ENCODE measurements around the gene ALDH3A1.

DNA sequence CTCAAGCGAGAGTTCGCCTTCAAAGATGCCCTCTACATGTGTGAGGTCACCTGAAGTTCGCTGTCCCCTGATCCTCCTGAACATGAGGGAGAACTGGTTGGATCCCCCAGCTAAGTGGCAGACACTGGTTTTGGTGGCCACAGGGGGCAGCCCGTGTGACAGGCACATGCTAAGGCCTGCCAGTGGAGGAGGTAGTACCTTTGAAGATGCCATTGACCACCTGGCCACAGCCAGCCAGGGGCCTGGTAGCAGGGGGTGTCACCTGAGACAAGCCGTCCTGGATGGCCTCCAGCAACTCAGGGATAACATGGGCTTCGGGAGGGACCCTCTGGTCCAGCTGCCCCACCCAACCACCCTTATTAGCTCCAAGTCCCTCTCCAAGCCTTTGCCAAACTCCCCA lies 7.3 kb upstream of the ALDH3A1 start:
- TF ChIP-seq, protein P1, sequence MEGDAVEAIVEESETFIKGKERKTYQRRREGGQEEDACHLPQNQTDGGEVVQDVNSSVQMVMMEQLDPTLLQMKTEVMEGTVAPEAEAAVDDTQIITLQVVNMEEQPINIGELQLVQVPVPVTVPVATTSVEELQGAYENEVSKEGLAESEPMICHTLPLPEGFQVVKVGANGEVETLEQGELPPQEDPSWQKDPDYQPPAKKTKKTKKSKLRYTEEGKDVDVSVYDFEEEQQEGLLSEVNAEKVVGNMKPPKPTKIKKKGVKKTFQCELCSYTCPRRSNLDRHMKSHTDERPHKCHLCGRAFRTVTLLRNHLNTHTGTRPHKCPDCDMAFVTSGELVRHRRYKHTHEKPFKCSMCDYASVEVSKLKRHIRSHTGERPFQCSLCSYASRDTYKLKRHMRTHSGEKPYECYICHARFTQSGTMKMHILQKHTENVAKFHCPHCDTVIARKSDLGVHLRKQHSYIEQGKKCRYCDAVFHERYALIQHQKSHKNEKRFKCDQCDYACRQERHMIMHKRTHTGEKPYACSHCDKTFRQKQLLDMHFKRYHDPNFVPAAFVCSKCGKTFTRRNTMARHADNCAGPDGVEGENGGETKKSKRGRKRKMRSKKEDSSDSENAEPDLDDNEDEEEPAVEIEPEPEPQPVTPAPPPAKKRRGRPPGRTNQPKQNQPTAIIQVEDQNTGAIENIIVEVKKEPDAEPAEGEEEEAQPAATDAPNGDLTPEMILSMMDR (conservative IDR thresholded peaks at IDR 0.05; ENCODE audit: low read depth, low read length), result no peak
- TF ChIP-seq EZH2 (IDR thresholded peaks at IDR 0.05; ENCODE audit: low read length, unreplicated experiment) (no peak), EZH2phosphoT487 (IDR thresholded peaks at IDR 0.05; ENCODE audit: borderline replicate concordance, low read length) (no peak)
